A549 (cell line): ENCODE measurements around the gene SHTN1. TPM values are rescaled to one million over a fixed set of nuclear protein-coding genes. Genes with fewer than 3 reads are reported as not detected.

Source experiments
- ATAC-seq, 2 experiments: fragments of 200-7000 bp in 1 of 2; fragments of >200 bp in 1 of 2; cut with Nextera tagmentation in 1 of 2; cut with Tn5 transposase in 1 of 2; 3 replicates each; pipeline versions ENCODE4 v1.8.0 to v1.9.1; 2018 to 2020; ENCODE audit warnings: mild to moderate bottlenecking in 1 of 2, moderate library complexity in 1 of 2
- CTCF ChIA-PET: fragments of 300-600 bp; sonication (Branson Sonifier 250); formaldehyde crosslinking; extraction: SDS; loops from one replicate; lab custom pipeline; 2021; ENCODE audit warnings: antibody characterized with exemption, inconsistent platforms; lab: Yijun Ruan, JAX
- POLR2A ChIA-PET: fragments of 350-600 bp; formaldehyde crosslinking; extraction: SDS; loops from one replicate; lab custom pipeline; 2021; ENCODE audit warnings: antibody characterized with exemption, inconsistent platforms; lab: Yijun Ruan, JAX
- DNase-seq, 2 experiments: peaks; one replicate each; pipeline versions ENCODE4 v3.0.0 to v3.0.0-alpha.2; 2011 to 2016; ENCODE audit warnings: low read depth in 1 of 2, low spot score in 1 of 2
- FAIRE-seq: peaks from 2 replicates; lab custom pipeline; 2011; peaks lifted over from hg19 to GRCh38; lab: Jason Lieb, UNC
- H3K27ac ChIP-seq, 2 experiments: fragments of >200 bp; sonication (Bioruptor Twin); formaldehyde crosslinking; 3 replicates each; pipeline ENCODE4 v1.5.1; 2016 to 2017
- H3K4me1 ChIP-seq: fragments of >200 bp; sonication (Bioruptor Twin); formaldehyde crosslinking; 3 replicates; pipeline ENCODE4 v1.6.1; 2016
- H3K4me2 ChIP-seq: fragments of >200 bp; sonication (Bioruptor Twin); formaldehyde crosslinking; 3 replicates; pipeline ENCODE4 v1.6.1; 2016
- H3K4me3 ChIP-seq: fragments of >200 bp; sonication (Bioruptor Twin); formaldehyde crosslinking; 3 replicates; pipeline ENCODE4 v1.5.1; 2016
- H3K9me3 ChIP-seq: fragments of >200 bp; sonication (Bioruptor Twin); formaldehyde crosslinking; 3 replicates; pipeline ENCODE4 v1.6.1; 2016
- BHLHE40 ChIP-seq: IDR thresholded peaks from 2 replicates; pipeline ENCODE4 v1.6.1; 2012; ENCODE audit warnings: low read depth, low read length, inconsistent platforms
- CBX2 ChIP-seq: fragments of 200-600 bp; sonication (generic); IDR thresholded peaks from 2 replicates; pipeline ENCODE4 v1.6.1; 2016; ENCODE audit warnings: low read depth, mild to moderate bottlenecking, borderline replicate concordance
- CBX8 ChIP-seq: fragments of 200-600 bp; sonication (generic); IDR thresholded peaks from 2 replicates; pipeline ENCODE4 v1.6.1; 2016
- CEBPB ChIP-seq, 2 experiments: fragments of >200 bp in 1 of 2; sonication (Bioruptor Twin) in 1 of 2; formaldehyde crosslinking in 1 of 2; IDR thresholded peaks; 2 replicates each; pipeline ENCODE4 v1.6.1; 2012 to 2016
- CHD2 ChIP-seq: fragments of 150-350 bp; IDR thresholded peaks from 2 replicates; pipeline ENCODE4 v1.6.1; 2014; ENCODE audit warnings: low read length; ENCODE audit not compliant: partially characterized antibody
- E2F6 ChIP-seq: IDR thresholded peaks from 2 replicates; pipeline ENCODE4 v1.6.1; 2012; ENCODE audit warnings: low read depth, borderline replicate concordance
- EHF ChIP-seq: fragments of 250-450 bp; sonication (Bioruptor Pico); IDR thresholded peaks from 2 replicates; pipeline ENCODE4 v1.5.0; 2020; ENCODE audit warnings: mild to moderate bottlenecking
- EP300 ChIP-seq, 2 experiments: fragments of >200 bp; sonication (Bioruptor Twin); formaldehyde crosslinking; IDR thresholded peaks; 2 replicates in 1 of 2; 3 replicates in 1 of 2; pipeline ENCODE4 v1.6.1; 2016 to 2017
- FOSL2 ChIP-seq, 2 experiments: fragments of 450-650 bp in 1 of 2; fragments of >200 bp in 1 of 2; sonication (Bioruptor Twin) in 1 of 2; formaldehyde crosslinking; IDR thresholded peaks; 2 replicates each; pipeline versions ENCODE4 v1.5.0 to v1.6.1; 2016 to 2020; ENCODE audit warnings: mild to moderate bottlenecking in 1 of 2, moderate library complexity in 1 of 2
- FOXS1 ChIP-seq: fragments of 250-450 bp; sonication (Bioruptor Pico); IDR thresholded peaks from 2 replicates; pipeline ENCODE4 v1.5.0; 2020; ENCODE audit warnings: mild to moderate bottlenecking, moderate library complexity
- HDAC2 ChIP-seq: fragments of 200-600 bp; sonication (generic); IDR thresholded peaks from 2 replicates; pipeline ENCODE4 v1.6.1; 2016
- HES2 ChIP-seq: fragments of >200 bp; sonication (Bioruptor Twin); formaldehyde crosslinking; IDR thresholded peaks from 2 replicates; pipeline ENCODE4 v1.6.1; 2016
- HEYL ChIP-seq: fragments of 250-450 bp; sonication (Bioruptor Pico); IDR thresholded peaks from 2 replicates; pipeline ENCODE4 v1.8.0; 2021; ENCODE audit warnings: mild to moderate bottlenecking, moderate library complexity
- HOXB13 ChIP-seq: fragments of 250-450 bp; sonication (Bioruptor Pico); IDR thresholded peaks from 2 replicates; pipeline ENCODE4 v1.5.0; 2020; ENCODE audit warnings: low read depth, mild to moderate bottlenecking, moderate library complexity
- MAFK ChIP-seq: fragments of 450-650 bp; IDR thresholded peaks from 2 replicates; pipeline ENCODE4 v1.6.1; 2014; ENCODE audit not compliant: partially characterized antibody
- MYC ChIP-seq: IDR thresholded peaks from 2 replicates; pipeline ENCODE4 v1.6.1; 2012; ENCODE audit warnings: mild to moderate bottlenecking, inconsistent platforms, low read length, improper control_type of control experiment, borderline replicate concordance
- NFE2L2 ChIP-seq: fragments of 150-350 bp; conservative IDR thresholded peaks from 2 replicates; pipeline ENCODE4 v1.6.1; 2014; ENCODE audit warnings: low read length
- PHF8 ChIP-seq: fragments of 200-600 bp; sonication (generic); IDR thresholded peaks from 2 replicates; pipeline ENCODE4 v1.6.1; 2016; ENCODE audit warnings: low read depth, mild to moderate bottlenecking, antibody characterized with exemption, moderate library complexity, borderline replicate concordance
- POLR2A ChIP-seq: IDR thresholded peaks from 2 replicates; pipeline ENCODE4 v1.6.1; 2012; ENCODE audit warnings: mild to moderate bottlenecking, low read length
- POLR2AphosphoS2 ChIP-seq: conservative IDR thresholded peaks from 2 replicates; pipeline ENCODE4 v1.6.1; 2012; ENCODE audit warnings: low read length, improper control_type of control experiment, inconsistent platforms
- SMC3 ChIP-seq: fragments of >200 bp; sonication (Bioruptor Twin); formaldehyde crosslinking; IDR thresholded peaks from 3 replicates; pipeline ENCODE4 v1.6.1; 2018; ENCODE audit warnings: inconsistent platforms
- TFCP2L1 ChIP-seq: fragments of 250-450 bp; sonication (Bioruptor Pico); IDR thresholded peaks from 2 replicates; pipeline ENCODE4 v1.5.0; 2021; ENCODE audit warnings: mild to moderate bottlenecking
- ZNF302 ChIP-seq: fragments of 250-450 bp; sonication (Bioruptor Pico); IDR thresholded peaks from 2 replicates; pipeline ENCODE4 v1.9.0; 2021; ENCODE audit warnings: inconsistent platforms, mild to moderate bottlenecking, moderate library complexity
- WGBS: methylation state at CpG from one replicate; pipeline ENCODE4 v1.1.6; 2017; ENCODE audit errors: missing lambda C conversion rate; 5-methylcytosine and 5-hydroxymethylcytosine counted together
- polyA plus RNA-seq, 4 experiments: library from polyadenylated mRNA; depleted of rRNA in 3 of 4; stranded (reverse); fragments of >200 nt; fragmentation: RNase III in 1 of 4; extraction: RNeasy Plus Mini Kit Qiagen cat#74134 plus additional on column Dnase treatment in 1 of 4; gene quantifications; 2 replicates in 3 of 4; 3 replicates in 1 of 4; pipeline ENCODE4 v1.2.3, GENCODE V29; 2011 to 2017
- TF ChIP-seq, protein P1 (sequence below): fragments of 150-350 bp; IDR thresholded peaks from 2 replicates; pipeline ENCODE4 v1.6.1; 2014; ENCODE audit warnings: low read depth, mild to moderate bottlenecking, low read length
- TF ChIP-seq, protein P2 (sequence below): fragments of 450-650 bp; IDR thresholded peaks from 2 replicates; pipeline ENCODE4 v1.6.1; 2014; ENCODE audit warnings: antibody characterized with exemption
- TF ChIP-seq, protein P3 (sequence below): fragments of 250-450 bp; sonication (Bioruptor Pico); IDR thresholded peaks from 2 replicates; pipeline ENCODE4 v1.5.0; 2021; ENCODE audit warnings: mild to moderate bottlenecking, moderate library complexity, borderline replicate concordance
- TF ChIP-seq, protein P4 (sequence below): fragments of 200-600 bp; sonication (generic); IDR thresholded peaks from 2 replicates; pipeline ENCODE4 v1.6.1; 2016; ENCODE audit warnings: antibody characterized with exemption, mild to moderate bottlenecking, moderate library complexity

SHTN1 gene
- polyA plus RNA-seq, 2 of the 4 experiments (the other 2 are of a cell fraction) = 21.7 to 63.1 TPM

DNA sequence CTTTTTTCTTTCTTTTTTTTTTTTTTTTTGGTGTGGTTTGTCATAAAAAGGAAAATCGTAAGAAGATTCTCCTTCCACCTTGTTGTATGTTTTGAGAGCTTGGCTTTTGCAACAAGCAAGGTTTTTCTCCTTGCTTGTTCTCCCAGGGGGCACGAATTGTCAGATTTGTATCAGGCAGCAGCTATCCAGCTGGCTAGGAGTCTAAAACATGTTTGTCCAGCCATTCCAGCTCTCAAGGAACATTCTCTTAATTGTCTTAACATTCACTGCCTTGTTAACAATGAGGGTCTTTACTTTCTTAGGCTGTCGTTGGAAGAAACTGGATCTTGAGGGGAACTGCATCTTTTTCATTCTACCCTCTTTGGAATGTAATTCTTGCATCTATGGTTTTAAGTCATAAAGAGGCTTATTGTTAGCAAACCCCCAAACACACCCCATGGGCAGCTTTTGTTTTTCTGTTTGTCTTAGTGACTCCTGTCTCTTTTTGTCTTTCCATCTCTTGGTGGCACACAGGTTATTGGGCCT is 14.6 kb downstream of the SHTN1 start:
- POLR2A ChIA-PET = no interaction called here
- TF ChIP-seq, protein P1, sequence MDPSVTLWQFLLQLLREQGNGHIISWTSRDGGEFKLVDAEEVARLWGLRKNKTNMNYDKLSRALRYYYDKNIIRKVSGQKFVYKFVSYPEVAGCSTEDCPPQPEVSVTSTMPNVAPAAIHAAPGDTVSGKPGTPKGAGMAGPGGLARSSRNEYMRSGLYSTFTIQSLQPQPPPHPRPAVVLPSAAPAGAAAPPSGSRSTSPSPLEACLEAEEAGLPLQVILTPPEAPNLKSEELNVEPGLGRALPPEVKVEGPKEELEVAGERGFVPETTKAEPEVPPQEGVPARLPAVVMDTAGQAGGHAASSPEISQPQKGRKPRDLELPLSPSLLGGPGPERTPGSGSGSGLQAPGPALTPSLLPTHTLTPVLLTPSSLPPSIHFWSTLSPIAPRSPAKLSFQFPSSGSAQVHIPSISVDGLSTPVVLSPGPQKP = no peak
- TF ChIP-seq EP300 (IDR thresholded peaks at IDR 0.05) (no peak), NFE2L2 (no peak), ZNF302 (CRISPR knock-in tag) (no peak), HDAC2 (no peak), POLR2AphosphoS2 (no peak), MAFK (no peak), FOXS1 (no peak), CEBPB (IDR thresholded peaks at IDR 0.05) (no peak), HES2 (no peak), BHLHE40 (no peak), HOXB13 (CRISPR knock-in tag) (no peak), CBX2 (no peak), POLR2A (no peak), SMC3 (no peak), FOSL2 (IDR thresholded peaks at IDR 0.05) (no peak), FOSL2 (CRISPR knock-in tag; IDR thresholded peaks at IDR 0.05) (no peak), TFCP2L1 (no peak)
- TF ChIP-seq, protein P2, sequence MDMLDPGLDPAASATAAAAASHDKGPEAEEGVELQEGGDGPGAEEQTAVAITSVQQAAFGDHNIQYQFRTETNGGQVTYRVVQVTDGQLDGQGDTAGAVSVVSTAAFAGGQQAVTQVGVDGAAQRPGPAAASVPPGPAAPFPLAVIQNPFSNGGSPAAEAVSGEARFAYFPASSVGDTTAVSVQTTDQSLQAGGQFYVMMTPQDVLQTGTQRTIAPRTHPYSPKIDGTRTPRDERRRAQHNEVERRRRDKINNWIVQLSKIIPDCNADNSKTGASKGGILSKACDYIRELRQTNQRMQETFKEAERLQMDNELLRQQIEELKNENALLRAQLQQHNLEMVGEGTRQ = no peak
- TF ChIP-seq, protein P3, sequence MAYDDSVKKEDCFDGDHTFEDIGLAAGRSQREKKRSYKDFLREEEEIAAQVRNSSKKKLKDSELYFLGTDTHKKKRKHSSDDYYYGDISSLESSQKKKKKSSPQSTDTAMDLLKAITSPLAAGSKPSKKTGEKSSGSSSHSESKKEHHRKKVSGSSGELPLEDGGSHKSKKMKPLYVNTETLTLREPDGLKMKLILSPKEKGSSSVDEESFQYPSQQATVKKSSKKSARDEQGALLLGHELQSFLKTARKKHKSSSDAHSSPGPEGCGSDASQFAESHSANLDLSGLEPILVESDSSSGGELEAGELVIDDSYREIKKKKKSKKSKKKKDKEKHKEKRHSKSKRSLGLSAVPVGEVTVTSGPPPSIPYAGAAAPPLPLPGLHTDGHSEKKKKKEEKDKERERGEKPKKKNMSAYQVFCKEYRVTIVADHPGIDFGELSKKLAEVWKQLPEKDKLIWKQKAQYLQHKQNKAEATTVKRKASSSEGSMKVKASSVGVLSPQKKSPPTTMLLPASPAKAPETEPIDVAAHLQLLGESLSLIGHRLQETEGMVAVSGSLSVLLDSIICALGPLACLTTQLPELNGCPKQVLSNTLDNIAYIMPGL = no peak
- TF ChIP-seq, protein P4, sequence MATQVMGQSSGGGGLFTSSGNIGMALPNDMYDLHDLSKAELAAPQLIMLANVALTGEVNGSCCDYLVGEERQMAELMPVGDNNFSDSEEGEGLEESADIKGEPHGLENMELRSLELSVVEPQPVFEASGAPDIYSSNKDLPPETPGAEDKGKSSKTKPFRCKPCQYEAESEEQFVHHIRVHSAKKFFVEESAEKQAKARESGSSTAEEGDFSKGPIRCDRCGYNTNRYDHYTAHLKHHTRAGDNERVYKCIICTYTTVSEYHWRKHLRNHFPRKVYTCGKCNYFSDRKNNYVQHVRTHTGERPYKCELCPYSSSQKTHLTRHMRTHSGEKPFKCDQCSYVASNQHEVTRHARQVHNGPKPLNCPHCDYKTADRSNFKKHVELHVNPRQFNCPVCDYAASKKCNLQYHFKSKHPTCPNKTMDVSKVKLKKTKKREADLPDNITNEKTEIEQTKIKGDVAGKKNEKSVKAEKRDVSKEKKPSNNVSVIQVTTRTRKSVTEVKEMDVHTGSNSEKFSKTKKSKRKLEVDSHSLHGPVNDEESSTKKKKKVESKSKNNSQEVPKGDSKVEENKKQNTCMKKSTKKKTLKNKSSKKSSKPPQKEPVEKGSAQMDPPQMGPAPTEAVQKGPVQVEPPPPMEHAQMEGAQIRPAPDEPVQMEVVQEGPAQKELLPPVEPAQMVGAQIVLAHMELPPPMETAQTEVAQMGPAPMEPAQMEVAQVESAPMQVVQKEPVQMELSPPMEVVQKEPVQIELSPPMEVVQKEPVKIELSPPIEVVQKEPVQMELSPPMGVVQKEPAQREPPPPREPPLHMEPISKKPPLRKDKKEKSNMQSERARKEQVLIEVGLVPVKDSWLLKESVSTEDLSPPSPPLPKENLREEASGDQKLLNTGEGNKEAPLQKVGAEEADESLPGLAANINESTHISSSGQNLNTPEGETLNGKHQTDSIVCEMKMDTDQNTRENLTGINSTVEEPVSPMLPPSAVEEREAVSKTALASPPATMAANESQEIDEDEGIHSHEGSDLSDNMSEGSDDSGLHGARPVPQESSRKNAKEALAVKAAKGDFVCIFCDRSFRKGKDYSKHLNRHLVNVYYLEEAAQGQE = no peak
- DNase-seq (no peak), FAIRE-seq (no peak), ATAC-seq (no peak)
- Histone ChIP-seq H3K4me3 (no peak overlapping the region), H3K27ac (no peak overlapping the region), H3K4me1 (no peaks in the 10 kb centered on the region), H3K4me2 (no peak overlapping the region), H3K9me3 (no peaks in the 10 kb centered on the region)
- 91% methylated on average over 3 of the region's 3 CpGs for WGBS
- CTCF ChIA-PET = no interaction called here

- no peak overlapping the region for H3K27ac ChIP-seq
- ATAC-seq (no peak), DNase-seq (no peak), FAIRE-seq (no peak)
- H3K4me3 ChIP-seq = no peak overlapping the region
- POLR2A ChIA-PET = no interaction called here
- H3K4me2 ChIP-seq = no peak overlapping the region
- no peaks in the 10 kb centered on the region for H3K9me3 ChIP-seq
- H3K4me1 ChIP-seq = no peaks in the 10 kb centered on the region
- CTCF ChIA-PET = interaction anchor here (1.1 to 1.2 kb wide), 2 partner anchors 9 to 186 kb away, joined by 3 read pairs; no protein-coding TSS in a partner anchor
- WGBS = 92% methylated on average over 4 of the region's 4 CpGs
- TF ChIP-seq MYC = no peak
- TF ChIP-seq EP300 (IDR thresholded peaks at IDR 0.05) = no peak
- TF ChIP-seq HES2 = no peak
- no peak for TF ChIP-seq CHD2
- TF ChIP-seq EHF (CRISPR knock-in tag) = no peak
- TF ChIP-seq, protein P3 = no peak
- TF ChIP-seq CBX8 = no peak
- no peak for TF ChIP-seq PHF8
- no peak for TF ChIP-seq HEYL (CRISPR knock-in tag)
- no peak for TF ChIP-seq HOXB13 (CRISPR knock-in tag)
- no peak for TF ChIP-seq E2F6
Measured at GRCh38 chr10:116989439-116989838, 15.5 kb downstream of the SHTN1 start.
